OCI-LY3 (cell line): ENCODE measurements around the gene APLP1.
"Not testable (repeated sequence)": the region's sequence is repeated elsewhere in the genome, so short reads cannot be mapped to it uniquely, and the experiment has no call there.

ENCODE experiments used
- H2AFZ ChIP-seq: fragments of 200-600, 300-600 bp; shearing (Covaris generic); 2 replicates; pipeline ENCODE4 v1.6.0; 2014; ENCODE audit warnings: antibody characterized with exemption, low read depth, low read length
- H3K27ac ChIP-seq: fragments of 200-600, 300-600 bp; sonication (generic); 2 replicates; pipeline ENCODE4 v1.5.1; 2014; ENCODE audit warnings: mild to moderate bottlenecking, low read length, moderate library complexity, mixed read lengths
- H3K27me3 ChIP-seq: fragments of 200-600, 300-600 bp; sonication (generic); 2 replicates; pipeline ENCODE4 v1.6.1; 2014; ENCODE audit warnings: low read depth, low read length, mixed read lengths
- H3K36me3 ChIP-seq: fragments of 200-600, 300-600 bp; sonication (generic); replicated peaks from 2 replicates; pipeline ENCODE3; 2014; ENCODE audit warnings: low read depth, low read length, mixed read lengths
- H3K4me1 ChIP-seq: fragments of 300-600, 200-600 bp; sonication (generic); 2 replicates; pipeline ENCODE4 v1.6.1; 2014; ENCODE audit warnings: low read length, mixed read lengths
- H3K4me2 ChIP-seq: fragments of 200-600, 300-600 bp; sonication (generic); 2 replicates; pipeline ENCODE4 v1.6.1; 2014; ENCODE audit warnings: low read length, mixed read lengths
- H3K4me3 ChIP-seq: fragments of 300-600, 200-600 bp; sonication (generic); 2 replicates; pipeline ENCODE4 v1.5.1; 2014; ENCODE audit warnings: antibody characterized with exemption, mild to moderate bottlenecking, low read length, moderate library complexity
- H3K79me2 ChIP-seq: fragments of 300-600, 200-600 bp; shearing (Covaris generic); 2 replicates; pipeline ENCODE4 v1.6.1; 2014; ENCODE audit warnings: mild to moderate bottlenecking, low read length, mixed read lengths
- H3K9ac ChIP-seq: fragments of 300-600, 200-600 bp; shearing (Covaris generic); 2 replicates; pipeline ENCODE4 v1.6.0; 2014; ENCODE audit warnings: mild to moderate bottlenecking, low read length, moderate library complexity
- H3K9me3 ChIP-seq: fragments of 200-600, 300-600 bp; shearing (Covaris generic); 2 replicates; pipeline ENCODE4 v1.6.1; 2014; ENCODE audit warnings: low read length, mixed read lengths; ENCODE audit not compliant: insufficient read depth
- H4K20me1 ChIP-seq: fragments of 200-600, 300-600 bp; sonication (generic); 2 replicates; pipeline ENCODE4 v1.6.1; 2016; ENCODE audit warnings: low read length, mixed read lengths; ENCODE audit not compliant: insufficient read depth
- EZH2phosphoT487 ChIP-seq: fragments of 200-600 bp; shearing (Covaris generic); IDR thresholded peaks from 2 replicates; pipeline ENCODE4 v1.6.1; 2018; ENCODE audit warnings: antibody characterized with exemption, mixed run types, low read depth
- TF ChIP-seq, protein P1 (sequence below): fragments of 200-600, 300-600 bp; sonication (generic); IDR thresholded peaks from 2 replicates; pipeline ENCODE4 v1.5.1; 2014; ENCODE audit warnings: antibody characterized with exemption, low read length, low read depth

Gene APLP1

DNA sequence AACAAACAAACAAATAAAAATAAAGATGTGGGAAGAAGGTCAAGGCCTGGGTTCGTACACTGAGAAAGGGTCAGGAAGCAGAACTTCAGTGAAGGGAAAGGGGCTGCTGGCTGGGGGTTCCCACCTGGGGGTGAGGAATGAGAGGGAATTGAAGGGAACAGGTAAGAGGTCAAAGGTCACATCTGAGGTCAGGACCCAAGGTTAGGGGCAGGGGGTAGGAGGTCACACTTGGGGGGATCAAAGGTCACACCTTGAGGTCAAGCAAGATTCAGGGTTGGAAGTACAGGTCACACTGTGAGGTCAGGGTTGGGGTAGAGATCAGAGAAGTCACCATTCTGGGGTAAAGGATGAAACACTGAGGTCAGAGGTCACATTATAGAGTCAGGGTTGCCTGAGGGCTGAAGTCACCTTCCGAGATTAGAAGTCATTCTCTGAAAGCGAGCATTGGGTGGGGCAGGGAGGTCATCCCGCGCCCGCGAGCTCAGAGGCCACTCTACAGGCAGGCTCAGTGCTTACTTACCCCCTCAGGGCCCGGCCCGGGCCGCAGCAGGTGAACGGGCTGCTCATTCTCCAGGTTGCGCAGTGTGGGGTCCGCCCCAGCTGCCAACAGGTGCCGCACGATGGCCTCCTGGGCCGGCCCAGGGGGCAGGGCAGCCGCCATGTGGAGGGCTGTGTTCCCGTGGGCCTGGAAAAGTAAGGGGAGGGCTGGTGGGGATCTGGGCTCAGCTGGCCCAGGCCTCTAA is 21.2 kb downstream of the APLP1 start:
- no peak overlapping the region for H3K9ac ChIP-seq
- no peaks in the 10 kb centered on the region for H3K4me1 ChIP-seq
- H3K27ac ChIP-seq, result no peak overlapping the region
- no peaks in the 10 kb centered on the region for H3K27me3 ChIP-seq
- H3K4me3 ChIP-seq, result no peak overlapping the region
- H3K9me3 ChIP-seq, result no peaks in the 10 kb centered on the region
- TF ChIP-seq, protein P1, sequence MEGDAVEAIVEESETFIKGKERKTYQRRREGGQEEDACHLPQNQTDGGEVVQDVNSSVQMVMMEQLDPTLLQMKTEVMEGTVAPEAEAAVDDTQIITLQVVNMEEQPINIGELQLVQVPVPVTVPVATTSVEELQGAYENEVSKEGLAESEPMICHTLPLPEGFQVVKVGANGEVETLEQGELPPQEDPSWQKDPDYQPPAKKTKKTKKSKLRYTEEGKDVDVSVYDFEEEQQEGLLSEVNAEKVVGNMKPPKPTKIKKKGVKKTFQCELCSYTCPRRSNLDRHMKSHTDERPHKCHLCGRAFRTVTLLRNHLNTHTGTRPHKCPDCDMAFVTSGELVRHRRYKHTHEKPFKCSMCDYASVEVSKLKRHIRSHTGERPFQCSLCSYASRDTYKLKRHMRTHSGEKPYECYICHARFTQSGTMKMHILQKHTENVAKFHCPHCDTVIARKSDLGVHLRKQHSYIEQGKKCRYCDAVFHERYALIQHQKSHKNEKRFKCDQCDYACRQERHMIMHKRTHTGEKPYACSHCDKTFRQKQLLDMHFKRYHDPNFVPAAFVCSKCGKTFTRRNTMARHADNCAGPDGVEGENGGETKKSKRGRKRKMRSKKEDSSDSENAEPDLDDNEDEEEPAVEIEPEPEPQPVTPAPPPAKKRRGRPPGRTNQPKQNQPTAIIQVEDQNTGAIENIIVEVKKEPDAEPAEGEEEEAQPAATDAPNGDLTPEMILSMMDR, result no peak
- TF ChIP-seq EZH2phosphoT487, result no peak
- peaks cover 56% of the 10 kb centered on the region for H3K36me3 ChIP-seq
- no peak overlapping the region for H3K4me2 ChIP-seq
- H2AFZ ChIP-seq, result no peak overlapping the region
- H4K20me1 ChIP-seq, result peaks cover 6% of the 10 kb centered on the region; the same call in 1 of the 2 replicates
- H3K79me2 ChIP-seq, result no peaks in the 10 kb centered on the region

DNA sequence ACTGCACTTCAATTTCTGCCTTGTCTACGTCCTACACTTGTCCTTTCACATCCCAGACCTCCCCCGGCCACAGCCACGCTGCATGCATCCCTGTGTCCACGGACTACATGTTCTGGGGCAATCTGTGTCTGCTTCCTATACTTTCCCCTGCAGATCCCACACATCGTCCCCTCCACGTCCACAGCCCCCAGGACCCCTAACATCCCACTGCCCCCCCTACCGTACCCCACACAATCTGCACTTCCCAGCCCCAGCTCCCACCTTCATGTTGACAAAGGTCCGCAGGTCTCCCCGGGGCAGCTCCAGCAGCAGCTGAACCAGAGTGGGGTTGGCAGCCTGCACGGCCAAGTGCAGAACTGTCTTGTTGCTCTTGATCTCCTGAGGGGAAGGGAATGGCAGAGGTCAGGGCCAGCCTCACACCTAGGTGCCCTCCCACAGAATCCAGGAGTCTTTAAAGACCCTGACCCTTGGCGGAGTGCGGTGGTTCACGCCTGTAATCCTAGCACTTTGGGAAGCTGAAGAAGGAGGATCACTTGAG is 21.8 kb downstream of the APLP1 start:
- no peaks in the 10 kb centered on the region for H3K27me3 ChIP-seq
- no peak overlapping the region for H3K4me2 ChIP-seq
- H3K36me3 ChIP-seq, result peaks cover 59% of the 10 kb centered on the region
- no peaks in the 10 kb centered on the region for H3K4me1 ChIP-seq
- no peak overlapping the region for H3K4me3 ChIP-seq
- TF ChIP-seq EZH2phosphoT487, result no peak
- TF ChIP-seq, protein P1, result no peak
- peaks cover 6% of the 10 kb centered on the region; the same call in 1 of the 2 replicates for H4K20me1 ChIP-seq
- H2AFZ ChIP-seq, result no peak overlapping the region
- no peak overlapping the region for H3K27ac ChIP-seq
- no peaks in the 10 kb centered on the region for H3K79me2 ChIP-seq
- no peaks in the 10 kb centered on the region for H3K9me3 ChIP-seq
- H3K9ac ChIP-seq, result no peak overlapping the region

DNA sequence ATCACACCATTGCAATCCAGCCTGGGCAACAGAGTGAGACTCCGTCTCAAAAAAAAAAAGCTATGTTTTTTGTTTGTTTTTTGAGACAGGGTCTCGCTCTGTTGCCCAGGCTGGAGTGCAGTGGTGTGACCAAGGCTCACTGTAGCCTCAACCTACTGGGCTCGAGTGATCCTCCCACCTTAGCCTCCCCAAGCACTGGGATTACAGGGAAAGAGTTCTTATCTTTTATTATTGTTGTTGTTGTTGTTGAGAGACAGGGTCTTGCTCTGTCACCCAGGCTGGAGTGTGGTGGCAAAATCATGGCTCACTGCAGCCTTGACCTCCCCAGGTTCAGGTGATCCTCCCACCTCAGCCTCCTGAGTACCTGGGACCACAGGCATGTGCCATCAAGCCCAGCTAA is 23.4 kb downstream of the APLP1 start:
- H3K27ac ChIP-seq, H3K4me1 ChIP-seq, H3K79me2 ChIP-seq, H3K9me3 ChIP-seq, H3K4me3 ChIP-seq, H3K9ac ChIP-seq, H2AFZ ChIP-seq, H3K27me3 ChIP-seq, H3K4me2 ChIP-seq: not testable (repeated sequence)
- Histone ChIP-seq H3K36me3 (peaks cover 71% of the 10 kb centered on the region), H4K20me1 (peaks cover 13% of the 10 kb centered on the region)

DNA sequence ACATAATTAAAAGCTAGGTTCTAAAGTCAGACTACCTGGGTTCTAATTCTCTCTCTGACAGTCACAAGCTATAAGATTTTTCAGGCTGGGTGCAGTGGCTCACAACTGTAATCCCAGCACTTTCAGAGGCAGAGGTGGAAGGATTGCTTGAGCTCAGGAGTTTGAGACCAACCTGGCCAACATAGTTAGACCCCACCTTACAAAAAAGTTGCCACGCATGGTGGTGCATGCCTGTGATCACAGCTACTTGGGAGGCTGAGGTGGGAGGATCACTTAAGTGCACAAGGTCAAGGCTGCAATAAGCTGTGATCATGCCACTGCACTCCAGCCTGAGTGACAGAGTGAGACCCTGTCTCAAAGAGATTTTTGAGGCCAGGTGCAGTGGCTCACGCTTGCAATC is 26.0 kb downstream of the APLP1 start:
- no peak overlapping the region for H3K4me2 ChIP-seq

More for the DNA sequence above, 26.0 kb downstream of the APLP1 start:
- no peak overlapping the region for H3K9ac ChIP-seq
- H3K27me3 ChIP-seq, result no peaks in the 10 kb centered on the region
- no peak overlapping the region for H2AFZ ChIP-seq
- H3K36me3 ChIP-seq, result peaks cover 69% of the 10 kb centered on the region
- no peak overlapping the region for H3K4me3 ChIP-seq
- H3K9me3 ChIP-seq, result no peaks in the 10 kb centered on the region
- peaks cover 35% of the 10 kb centered on the region for H4K20me1 ChIP-seq
- TF ChIP-seq EZH2phosphoT487, result no peak
- TF ChIP-seq, protein P1, result no peak
- H3K79me2 ChIP-seq, result peaks cover 32% of the 10 kb centered on the region
- no peak overlapping the region for H3K27ac ChIP-seq
- peaks cover 7% of the 10 kb centered on the region; the same call in 1 of the 2 replicates for H3K4me1 ChIP-seq
